NB4 (cell line): ENCODE results near the gene CELF4.

Source experiments
- DNase-seq: peaks from one replicate; pipeline ENCODE4 v3.0.0; 2010; ENCODE audit warnings: low read depth
- H3K4me3 ChIP-seq: one replicate; pipeline ENCODE4 v1.5.1; 2011; ENCODE audit warnings: mild to moderate bottlenecking, low read depth, low read length, moderate library complexity
- CTCF ChIP-seq: IDR thresholded peaks from one replicate; pipeline ENCODE4 v1.5.1; 2012; ENCODE audit warnings: low read depth, low read length
- MAX ChIP-seq: IDR thresholded peaks from 2 replicates; pipeline ENCODE4 v1.6.1; 2011; ENCODE audit warnings: low read depth, low read length
- MYC ChIP-seq: IDR thresholded peaks from 2 replicates; pipeline ENCODE4 v1.6.1; 2011; ENCODE audit warnings: low read depth, low read length
- POLR2A ChIP-seq: IDR thresholded peaks from 2 replicates; pipeline ENCODE4 v1.6.1; 2011; ENCODE audit warnings: mild to moderate bottlenecking; ENCODE audit not compliant: insufficient read length; ENCODE audit errors: extremely low read depth

CELF4 gene

GRCh38 chr18:37539236-37539635 is 26.4 kb downstream of the CELF4 start:
- no peak for DNase-seq
- TF ChIP-seq MAX, result no peak
- TF ChIP-seq MYC, result no peak
- TF ChIP-seq CTCF, result no peak
- no peak overlapping the region for H3K4me3 ChIP-seq

- peak; percentile 13 for DNase-seq
- TF ChIP-seq MYC (no peak), POLR2A (no peak), CTCF (no peak), MAX (no peak)
- no peak overlapping the region for H3K4me3 ChIP-seq
Measured at GRCh38 chr18:37538526-37539205, 26.9 kb downstream of the CELF4 start.

GRCh38 chr18:37537868-37538525 is 27.6 kb downstream of the CELF4 start:
- H3K4me3 ChIP-seq, result no peak overlapping the region
- TF ChIP-seq POLR2A (no peak), MAX (no peak), CTCF (peak; percentile 64), MYC (no peak)
- peak; percentile 53 for DNase-seq

GRCh38 chr18:37536656-37537055 is 28.9 kb downstream of the CELF4 start:
- no peak for DNase-seq
- no peak overlapping the region for H3K4me3 ChIP-seq
- TF ChIP-seq POLR2A (no peak), MYC (no peak), CTCF (no peak), MAX (no peak)

- no peak for TF ChIP-seq POLR2A
- TF ChIP-seq MYC, result no peak
- TF ChIP-seq CTCF, result no peak
- no peak for TF ChIP-seq MAX
- DNase-seq, result no peak
- H3K4me3 ChIP-seq, result no peak overlapping the region
Measured at GRCh38 chr18:37535968-37536367, 29.6 kb downstream of the CELF4 start.

- no peak for TF ChIP-seq MAX
- no peak for TF ChIP-seq MYC
- TF ChIP-seq CTCF, result no peak
- no peak for TF ChIP-seq POLR2A
- no peak overlapping the region for H3K4me3 ChIP-seq
- DNase-seq, result no peak
Measured at GRCh38 chr18:37534627-37535026, 31.0 kb downstream of the CELF4 start.
